A673 (cell line): ENCODE data around the gene PPM1E. TPM values are rescaled to one million over a fixed set of nuclear protein-coding genes. Genes with fewer than 3 reads are reported as not detected.

Experiments
- BruUV-seq: library from RNA; stranded (reverse); fragments of 400-500 nt; replicated peaks from 2 replicates; lab custom pipeline; 2021; lab: Mats Ljungman, UMichigan
- CTCF ChIA-PET: fragments of 300-600 bp; sonication (Branson Sonifier 250); formaldehyde crosslinking; loops from one replicate; lab custom pipeline; 2022; ENCODE audit warnings: antibody characterized with exemption; lab: Charles Lee
- POLR2A ChIA-PET: fragments of 300-600 bp; sonication (Branson Sonifier 250); formaldehyde crosslinking; loops from one replicate; lab custom pipeline; 2022; ENCODE audit warnings: antibody characterized with exemption; ENCODE audit not compliant: low non-redundant PET; lab: Charles Lee
- DNase-seq: peaks from one replicate; pipeline ENCODE4 v3.0.0-alpha.2; 2015; ENCODE audit warnings: low spot score
- H3K27ac ChIP-seq: fragments of 200-600 bp; sonication (generic); 2 replicates; pipeline ENCODE4 v1.5.1; 2016; ENCODE audit warnings: mixed run types, low read depth, mild to moderate bottlenecking, mixed read lengths, antibody characterized with exemption, low read length; ENCODE audit not compliant: poor library complexity, severe bottlenecking
- H3K27me3 ChIP-seq: fragments of 200-600 bp; sonication (generic); replicated peaks from 2 replicates; pipeline ENCODE4 v1.6.1; 2017; ENCODE audit warnings: mixed run types, low read depth, mild to moderate bottlenecking, mixed read lengths, antibody characterized with exemption, low read length; ENCODE audit not compliant: insufficient read depth, poor library complexity
- H3K36me3 ChIP-seq: fragments of 200-600 bp; sonication (generic); 2 replicates; pipeline ENCODE4 v1.6.1; 2016; ENCODE audit warnings: mixed run types, mild to moderate bottlenecking, mixed read lengths, antibody characterized with exemption, low read length; ENCODE audit not compliant: insufficient read depth, poor library complexity, severe bottlenecking
- H3K4me1 ChIP-seq: fragments of 200-600 bp; sonication (generic); 2 replicates; pipeline ENCODE4 v1.6.1; 2017; ENCODE audit warnings: mixed run types, mild to moderate bottlenecking, mixed read lengths, antibody characterized with exemption, low read length; ENCODE audit not compliant: insufficient read depth, poor library complexity, severe bottlenecking
- H3K4me3 ChIP-seq: fragments of 200-600 bp; sonication (generic); 2 replicates; pipeline ENCODE4 v1.5.1; 2016; ENCODE audit warnings: low read depth, mixed run types, mild to moderate bottlenecking, mixed read lengths, low read length; ENCODE audit not compliant: poor library complexity, severe bottlenecking
- H3K9me3 ChIP-seq: fragments of 200-600 bp; sonication (generic); 2 replicates; pipeline ENCODE4 v1.6.1; 2016; ENCODE audit warnings: mixed run types, low read depth, mild to moderate bottlenecking, mixed read lengths, antibody characterized with exemption, low read length; ENCODE audit not compliant: poor library complexity, severe bottlenecking
- CTCF ChIP-seq: fragments of 300-800, 200-600 bp; sonication (generic); conservative IDR thresholded peaks from 2 replicates; pipeline ENCODE4 v1.5.1; 2017; ENCODE audit warnings: low read depth, mild to moderate bottlenecking, antibody characterized with exemption, low read length, moderate library complexity, mixed read lengths
- EZH2 ChIP-seq: fragments of 200-600 bp; sonication (generic); IDR thresholded peaks from 2 replicates; pipeline ENCODE4 v1.6.1; 2017; ENCODE audit warnings: borderline replicate concordance, low read depth, mild to moderate bottlenecking, mixed read lengths, antibody characterized with exemption, low read length; ENCODE audit not compliant: poor library complexity, severe bottlenecking
- intact Hi-C: fragments of 100-400 bp; cut with micrococcal nuclease; formaldehyde crosslinking; loops from one replicate; pipeline ENCODE4 v1.10.0; 2022; ENCODE audit not compliant: unreplicated experiment
- total RNA-seq: library from RNA; stranded (reverse); gene quantifications from 2 replicates; pipeline ENCODE4 v1.2.3, GENCODE V29; 2021

PPM1E gene
- total RNA-seq, 1 experiment from 2014 or later, result 6.0 TPM

GRCh38 chr17:58976541-58976940, 220.9 kb downstream of the PPM1E start:
- DNase-seq, result no peak
- Histone ChIP-seq H3K4me1 (no peaks in the 10 kb centered on the region), H3K4me3 (no peak overlapping the region), H3K36me3 (no peaks in the 10 kb centered on the region), H3K27ac (no peak overlapping the region), H3K27me3 (no peaks in the 10 kb centered on the region), H3K9me3 (no peaks in the 10 kb centered on the region)
- CTCF ChIA-PET, result no interaction called here
- POLR2A ChIA-PET, result no interaction called here
- intact Hi-C loops, result no loop called here
- TF ChIP-seq EZH2, result no peak
- no peak for TF ChIP-seq CTCF
- no TSS peak for BruUV-seq

- H3K9me3 ChIP-seq, result no peaks in the 10 kb centered on the region
- no peaks in the 10 kb centered on the region for H3K36me3 ChIP-seq
- no peak overlapping the region for H3K4me3 ChIP-seq
- H3K27me3 ChIP-seq, result no peaks in the 10 kb centered on the region
- DNase-seq, result no peak
- ChIA-PET CTCF (no interaction called here), POLR2A (no interaction called here)
- no TSS peak for BruUV-seq
- intact Hi-C loops, result no loop called here
- H3K27ac ChIP-seq, result no peak overlapping the region
- TF ChIP-seq EZH2 (no peak), CTCF (no peak)
- no peaks in the 10 kb centered on the region for H3K4me1 ChIP-seq
Observed at GRCh38 chr17:58980706-58981481, 225.2 kb downstream of the PPM1E start.

- Histone ChIP-seq H3K4me3 (no peak overlapping the region), H3K27me3 (no peaks in the 10 kb centered on the region), H3K4me1 (no peaks in the 10 kb centered on the region), H3K27ac (no peak overlapping the region), H3K9me3 (no peaks in the 10 kb centered on the region), H3K36me3 (no peaks in the 10 kb centered on the region)
- no peak for DNase-seq
- intact Hi-C loops, result no loop called here
- ChIA-PET POLR2A (no interaction called here), CTCF (no interaction called here)
- BruUV-seq, result no TSS peak
- TF ChIP-seq CTCF (no peak), EZH2 (no peak)
Observed at GRCh38 chr17:58982626-58983025, 227.0 kb downstream of the PPM1E start.
